ENCODE data around the gene GPR180. TPM values are rescaled to one million over a fixed set of nuclear protein-coding genes. Genes with fewer than 3 reads are reported as not detected.

GPR180 gene
- polyA plus RNA-seq, 3 donors, result 1.0 to 1.1 (median 1.0) TPM

- no peak overlapping the region for H3K27ac Mint-ChIP-seq
- H3K9me3 ChIP-seq (replicated peaks in 1 of 2; ENCODE audit: control insufficient read depth in 1 of 2, insufficient read depth in 1 of 2, low read length in 2 of 2), result no peaks in the 10 kb centered on the region
- H3K79me2 ChIP-seq (ENCODE audit: insufficient read depth, low read length), result peaks cover 10% of the 10 kb centered on the region
- DNase-seq, result no peak
- no peaks in the 10 kb centered on the region for H3K27me3 ChIP-seq (ENCODE audit: control insufficient read depth in 2 of 2, insufficient read depth in 2 of 2, low read length in 2 of 2)
- intact Hi-C loops (cut with micrococcal nuclease), result no loop called here
- no peak overlapping the region for H3K27ac ChIP-seq (ENCODE audit: low read depth in 1 of 2, low read length in 2 of 2)
- no peak overlapping the region for H2AFZ ChIP-seq (ENCODE audit: insufficient read depth, low read depth, low read length, poor library complexity, severe bottlenecking)
- no peak overlapping the region for H3K4me2 ChIP-seq (replicated peaks; ENCODE audit: extremely low read depth, low read length, poor library complexity, severe bottlenecking)
- no peak for TF ChIP-seq CTCF (IDR thresholded peaks at IDR 0.05)
- no peak overlapping the region for H3K4me3 Mint-ChIP-seq
- H3K4me1 Mint-ChIP-seq, result peaks cover 2% of the 10 kb centered on the region
- H3K4me3 ChIP-seq (replicated peaks in 1 of 3; ENCODE audit: low read depth in 2 of 3, low read length in 3 of 3), result no peak overlapping the region
- H4K20me1 ChIP-seq (ENCODE audit: insufficient read depth, low read length), result no peaks in the 10 kb centered on the region
- peaks cover 29 to 34% of the 10 kb centered on the region in 2 donors for H3K36me3 Mint-ChIP-seq
- peaks cover 0 to 4% of the 10 kb centered on the region in 2 donors for H3K4me1 ChIP-seq (ENCODE audit: control insufficient read depth in 1 of 2, insufficient read depth in 2 of 2, low read length in 2 of 2)
- no CpG with 5 or more reads among the region's 3 CpGs for WGBS (ENCODE audit: insufficient coverage)
- peaks cover 28 to 70% of the 10 kb centered on the region in 2 donors for H3K36me3 ChIP-seq (replicated peaks in 1 of 2; ENCODE audit: control insufficient read depth in 1 of 2, insufficient read depth in 2 of 2, low read length in 2 of 2)
- no peaks in the 10 kb centered on the region for H3K27me3 Mint-ChIP-seq (ENCODE audit: low read depth in 3 of 3)
- no peak overlapping the region for H3K9ac ChIP-seq (ENCODE audit: insufficient read depth, low read length, poor library complexity, severe bottlenecking)
- H3K9me3 Mint-ChIP-seq, result no peaks in the 10 kb centered on the region
Measured at GRCh38 chr13:94607939-94608338, 6.3 kb downstream of the GPR180 start.

- Histone ChIP-seq H3K9me3 (replicated peaks in 1 of 2; ENCODE audit: control insufficient read depth in 1 of 2, insufficient read depth in 1 of 2, low read length in 2 of 2) (no peaks in the 10 kb centered on the region), H3K9ac (ENCODE audit: insufficient read depth, low read length, poor library complexity, severe bottlenecking) (no peak overlapping the region), H3K4me2 (replicated peaks; ENCODE audit: extremely low read depth, low read length, poor library complexity, severe bottlenecking) (no peak overlapping the region), H4K20me1 (ENCODE audit: insufficient read depth, low read length) (no peaks in the 10 kb centered on the region), H3K79me2 (ENCODE audit: insufficient read depth, low read length) (peaks cover 5% of the 10 kb centered on the region), H2AFZ (ENCODE audit: insufficient read depth, low read depth, low read length, poor library complexity, severe bottlenecking) (no peak overlapping the region), H3K4me3 (replicated peaks in 1 of 3; ENCODE audit: low read depth in 2 of 3, low read length in 3 of 3) (no peak overlapping the region), H3K27me3 (ENCODE audit: control insufficient read depth in 2 of 2, insufficient read depth in 2 of 2, low read length in 2 of 2) (no peaks in the 10 kb centered on the region), H3K27ac (ENCODE audit: low read depth in 1 of 2, low read length in 2 of 2) (no peak overlapping the region), H3K36me3 (replicated peaks in 1 of 2; ENCODE audit: control insufficient read depth in 1 of 2, insufficient read depth in 2 of 2, low read length in 2 of 2) (peaks cover 28 to 75% of the 10 kb centered on the region in 2 donors), H3K4me1 (ENCODE audit: control insufficient read depth in 1 of 2, insufficient read depth in 2 of 2, low read length in 2 of 2) (no peaks in the 10 kb centered on the region)
- Mint-ChIP-seq H3K27me3 (ENCODE audit: low read depth in 3 of 3) (no peaks in the 10 kb centered on the region), H3K4me1 (peaks cover 2% of the 10 kb centered on the region), H3K36me3 (peaks cover 31 to 35% of the 10 kb centered on the region in 2 donors), H3K27ac (no peak overlapping the region), H3K4me3 (no peak overlapping the region), H3K9me3 (no peaks in the 10 kb centered on the region)
- no peak for TF ChIP-seq CTCF (IDR thresholded peaks at IDR 0.05)
- WGBS (ENCODE audit: insufficient coverage), result no CpG with 5 or more reads among the region's 1 CpG
- DNase-seq, result no peak
- intact Hi-C loops (cut with micrococcal nuclease), result no loop called here
Measured at GRCh38 chr13:94608586-94608985, 6.9 kb downstream of the GPR180 start.

Data from CD14-positive monocyte (primary cell).